Right atrium auricular region (tissue), 2 donors: ENCODE data around the gene TAP1. TPM values are rescaled to one million over a fixed set of nuclear protein-coding genes. Genes with fewer than 3 reads are reported as not detected.

ENCODE experiments used
- DNase-seq: peaks from one replicate; pipeline ENCODE4 v3.0.0-alpha.2; 2019; ENCODE audit warnings: low spot score
- H3K27ac ChIP-seq, 2 donors: fragments of 200-600 bp; sonication (generic); 1 replicate in 1 of 2; 2 replicates in 1 of 2; pipeline ENCODE4 v1.5.1; 2016 to 2019
- H3K27me3 ChIP-seq, 2 donors: fragments of 200-600 bp; sonication (generic); one replicate each; pipeline versions ENCODE4 v1.5.1 to v1.6.0; 2017 to 2019
- H3K36me3 ChIP-seq: fragments of 200-600 bp; sonication (generic); one replicate; pipeline ENCODE4 v1.5.1; 2016
- H3K4me1 ChIP-seq, 2 donors: fragments of 200-600 bp; sonication (generic); one replicate each; pipeline versions ENCODE4 v1.5.1 to v1.6.0; 2017 to 2019
- H3K4me3 ChIP-seq, 2 donors: fragments of 200-600 bp; sonication (generic); 1 replicate in 1 of 2; 2 replicates in 1 of 2; pipeline ENCODE4 v1.5.1; 2017 to 2019; ENCODE audit warnings: mild to moderate bottlenecking in 1 of 2, moderate library complexity in 1 of 2
- H3K9me3 ChIP-seq, 2 donors: fragments of 200-600 bp; sonication (generic); one replicate each; pipeline ENCODE4 v1.5.1; 2019
- total RNA-seq, 2 donors: library from RNA; depleted of rRNA; stranded (reverse); fragments of >200 nt; gene quantifications; one replicate each; pipeline ENCODE4 v1.1.0, GENCODE V29; 2016
- TF ChIP-seq, protein P1 (sequence below), 2 donors: fragments of 200-600 bp; sonication (generic); IDR thresholded peaks; one replicate each; pipeline ENCODE4 v1.5.1; 2019; ENCODE audit warnings: antibody characterized with exemption in 2 of 2

The TAP1 gene
- total RNA-seq, 2 donors from 2014 or later, result 11.9 to 26.5 TPM

GRCh38 chr6:32836873-32837272 lies 16.6 kb downstream of the TAP1 start:
- Histone ChIP-seq H3K4me3 (no peak overlapping the region), H3K4me1 (peaks cover 0 to 14% of the 10 kb centered on the region in 2 donors), H3K36me3 (peaks cover 6% of the 10 kb centered on the region), H3K27me3 (no peaks in the 10 kb centered on the region), H3K9me3 (no peaks in the 10 kb centered on the region), H3K27ac (no peak overlapping the region)
- TF ChIP-seq, protein P1, sequence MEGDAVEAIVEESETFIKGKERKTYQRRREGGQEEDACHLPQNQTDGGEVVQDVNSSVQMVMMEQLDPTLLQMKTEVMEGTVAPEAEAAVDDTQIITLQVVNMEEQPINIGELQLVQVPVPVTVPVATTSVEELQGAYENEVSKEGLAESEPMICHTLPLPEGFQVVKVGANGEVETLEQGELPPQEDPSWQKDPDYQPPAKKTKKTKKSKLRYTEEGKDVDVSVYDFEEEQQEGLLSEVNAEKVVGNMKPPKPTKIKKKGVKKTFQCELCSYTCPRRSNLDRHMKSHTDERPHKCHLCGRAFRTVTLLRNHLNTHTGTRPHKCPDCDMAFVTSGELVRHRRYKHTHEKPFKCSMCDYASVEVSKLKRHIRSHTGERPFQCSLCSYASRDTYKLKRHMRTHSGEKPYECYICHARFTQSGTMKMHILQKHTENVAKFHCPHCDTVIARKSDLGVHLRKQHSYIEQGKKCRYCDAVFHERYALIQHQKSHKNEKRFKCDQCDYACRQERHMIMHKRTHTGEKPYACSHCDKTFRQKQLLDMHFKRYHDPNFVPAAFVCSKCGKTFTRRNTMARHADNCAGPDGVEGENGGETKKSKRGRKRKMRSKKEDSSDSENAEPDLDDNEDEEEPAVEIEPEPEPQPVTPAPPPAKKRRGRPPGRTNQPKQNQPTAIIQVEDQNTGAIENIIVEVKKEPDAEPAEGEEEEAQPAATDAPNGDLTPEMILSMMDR (IDR thresholded peaks at IDR 0.05), result no peak
- DNase-seq, result no peak

DNA sequence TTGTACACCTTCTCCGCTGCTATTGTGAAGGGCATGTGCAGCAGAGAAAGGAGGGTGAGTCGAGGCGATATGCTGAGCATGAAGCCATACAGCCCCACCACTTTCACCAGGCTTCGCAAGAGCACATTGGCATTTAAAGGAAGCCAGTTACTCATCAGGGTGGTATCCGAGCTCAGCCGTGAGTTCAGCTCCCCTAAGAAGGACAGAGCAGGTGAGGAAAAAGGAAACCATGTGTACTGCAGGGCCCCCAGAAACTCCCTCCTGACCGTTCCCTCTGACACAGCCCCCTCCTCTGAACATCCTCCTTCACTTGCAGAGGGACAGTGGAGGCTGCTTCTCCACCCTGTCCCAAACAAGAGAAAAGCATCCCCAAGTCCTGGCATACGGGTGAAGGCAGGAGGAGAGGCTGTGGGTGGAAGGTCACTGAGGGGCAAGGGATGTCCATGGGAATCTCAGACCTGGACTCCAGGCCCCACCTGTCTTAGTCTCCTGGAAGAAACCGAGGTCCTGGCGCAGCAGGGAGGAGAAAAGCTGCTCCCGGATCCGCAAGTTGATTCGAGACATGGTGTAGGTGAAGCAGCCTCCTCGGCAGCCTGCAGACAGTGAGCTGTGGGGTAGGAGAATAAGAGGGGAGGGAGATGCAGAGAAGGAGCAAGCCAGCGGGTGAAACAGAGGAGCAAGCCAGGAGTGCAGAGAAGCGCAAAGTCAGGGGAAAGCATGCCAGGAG lies 18.2 kb downstream of the TAP1 start:
- TF ChIP-seq, protein P1 (IDR thresholded peaks at IDR 0.05), result no peak
- no peak for DNase-seq
- no peaks in the 10 kb centered on the region for H3K27me3 ChIP-seq
- H3K27ac ChIP-seq, result no peak overlapping the region
- no peaks in the 10 kb centered on the region for H3K9me3 ChIP-seq
- peaks cover 11% of the 10 kb centered on the region for H3K36me3 ChIP-seq
- H3K4me1 ChIP-seq, result peaks cover 0 to 14% of the 10 kb centered on the region in 2 donors
- H3K4me3 ChIP-seq, result no peak overlapping the region

DNA sequence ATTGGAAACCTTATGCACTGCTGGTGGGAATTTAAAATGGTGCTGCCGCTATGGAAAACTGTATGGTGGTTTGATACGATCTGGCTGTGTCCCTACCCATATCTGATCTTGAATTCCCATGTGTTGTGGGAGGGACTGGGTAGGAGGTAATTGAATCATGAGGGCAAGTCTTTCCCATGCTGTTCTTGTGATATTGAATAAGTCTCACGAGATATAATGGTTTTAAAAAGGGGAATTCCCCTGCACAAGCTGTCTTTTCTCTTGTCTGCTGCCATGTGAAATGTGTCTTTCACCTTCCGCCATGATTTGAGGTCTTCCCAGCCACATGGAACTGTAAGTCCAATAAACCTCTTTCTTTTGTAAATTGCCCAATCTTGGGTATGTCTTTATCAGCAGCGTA lies 19.8 kb downstream of the TAP1 start:
- Histone ChIP-seq H3K27ac (no peak overlapping the region), H3K4me3 (no peak overlapping the region), H3K4me1 (peaks cover 0 to 9% of the 10 kb centered on the region in 2 donors), H3K9me3 (no peaks in the 10 kb centered on the region), H3K27me3 (no peaks in the 10 kb centered on the region), H3K36me3 (peaks cover 22% of the 10 kb centered on the region)
- TF ChIP-seq, protein P1 (IDR thresholded peaks at IDR 0.05), result no peak
- no peak for DNase-seq

- H3K9me3 ChIP-seq, result no peaks in the 10 kb centered on the region
- TF ChIP-seq, protein P1 (IDR thresholded peaks at IDR 0.05), result no peak
- H3K27ac ChIP-seq, result no peak overlapping the region
- H3K36me3 ChIP-seq, result peaks cover 22% of the 10 kb centered on the region
- H3K27me3 ChIP-seq, result no peaks in the 10 kb centered on the region
- no peak overlapping the region for H3K4me3 ChIP-seq
- DNase-seq, result no peak
- peaks cover 0 to 4% of the 10 kb centered on the region in 2 donors for H3K4me1 ChIP-seq
Measured at GRCh38 chr6:32832535-32832934, 21.0 kb downstream of the TAP1 start.

DNA sequence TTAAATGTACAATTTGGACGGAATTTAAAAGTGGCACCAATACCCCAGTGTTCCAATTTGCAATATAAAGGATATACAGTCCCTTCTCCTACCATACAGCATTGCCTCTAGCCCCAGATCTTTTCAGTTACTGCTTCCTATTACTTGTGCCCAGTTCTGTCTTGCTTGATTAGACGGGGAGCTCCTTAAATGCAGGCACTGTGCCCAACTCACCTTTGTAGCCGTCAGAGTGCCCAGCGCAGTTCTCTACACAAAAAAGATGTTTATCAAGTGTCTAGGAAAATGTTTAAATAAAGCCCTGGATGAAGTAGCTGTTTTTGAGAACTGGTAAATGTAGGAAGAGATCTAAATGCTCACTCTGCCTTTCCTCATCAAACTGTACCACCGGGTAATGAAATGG lies 22.6 kb downstream of the TAP1 start:
- DNase-seq, result no peak
- Histone ChIP-seq H3K4me3 (no peak overlapping the region), H3K9me3 (no peaks in the 10 kb centered on the region), H3K4me1 (peaks cover 0 to 7% of the 10 kb centered on the region in 2 donors), H3K36me3 (peaks cover 22% of the 10 kb centered on the region), H3K27ac (no peak overlapping the region), H3K27me3 (no peaks in the 10 kb centered on the region)
- TF ChIP-seq, protein P1 (IDR thresholded peaks at IDR 0.05), result no peak

- TF ChIP-seq, protein P1 (IDR thresholded peaks at IDR 0.05), result no peak
- Histone ChIP-seq H3K4me1 (peaks cover 0 to 7% of the 10 kb centered on the region in 2 donors), H3K9me3 (no peaks in the 10 kb centered on the region), H3K4me3 (no peak overlapping the region), H3K36me3 (peaks cover 22% of the 10 kb centered on the region), H3K27ac (no peak overlapping the region), H3K27me3 (no peaks in the 10 kb centered on the region)
- DNase-seq, result no peak
Measured at GRCh38 chr6:32830017-32830416, 23.5 kb downstream of the TAP1 start.
